ENCODE data around the gene DCTN3. TPM values are rescaled to one million over a fixed set of nuclear protein-coding genes. Genes with fewer than 3 reads are reported as not detected.
"Not testable (repeated sequence)": the region's sequence is repeated elsewhere in the genome, so short reads cannot be mapped to it uniquely, and the experiment has no call there.

DCTN3 gene
- total and polyA plus RNA-seq, 8 donors = 31.5 to 84.3 (median 38.7) TPM

GRCh38 chr9:34647084-34647403 is 26.7 kb upstream of the DCTN3 start:
- no peak for TF ChIP-seq CTCF (IDR thresholded peaks at IDR 0.05)
- peak overlapping the region; percentile 53 to 74 (median 64) for H3K4me3 ChIP-seq
- H3K9me3 ChIP-seq = no peaks in the 10 kb centered on the region
- H3K27ac ChIP-seq = peak overlapping the region; percentile 53 to 87 (median 82)
- peak; percentile 2 to 18 (median 8) for ATAC-seq
- peaks cover 0 to 3% (median 0%) of the 10 kb centered on the region in 3 donors for H3K36me3 ChIP-seq
- FAIRE-seq = no peak
- WGBS, 2 donors = 3% methylated on average over 8 of the region's 8 CpGs
- no peak for DNase-seq
- intact Hi-C loops (cut with DNase I) = no loop called here
- peaks cover 16 to 18% (median 17%) of the 10 kb centered on the region in 3 donors for H3K4me1 ChIP-seq
- no peaks in the 10 kb centered on the region for H3K27me3 ChIP-seq

GRCh38 chr9:34646211-34647083 is 26.2 kb upstream of the DCTN3 start, which contains the start of gene GALT:
GALT (plus strand) TSS chr9:34646675; CDS start chr9:34646705, 30 bp downstream.
- H3K4me3 ChIP-seq = peak within 1 kb of the TSS; percentile 53 to 74 (median 64)

GRCh38 chr9:34644766-34645314 is 24.5 kb upstream of the DCTN3 start:
- Histone ChIP-seq H3K27ac (no peak overlapping the region), H3K4me3 (no peak overlapping the region), H3K36me3 (peaks cover 0 to 2% (median 0%) of the 10 kb centered on the region in 3 donors), H3K4me1 (peaks cover 10 to 16% (median 15%) of the 10 kb centered on the region in 3 donors), H3K9me3 (no peaks in the 10 kb centered on the region), H3K27me3 (no peaks in the 10 kb centered on the region)
- ATAC-seq = no peak
- DNase-seq = no peak
- intact Hi-C loops (cut with DNase I) = no loop called here
- no peak for TF ChIP-seq CTCF (IDR thresholded peaks at IDR 0.05)
- no peak for FAIRE-seq

More at GRCh38 chr9:34646211-34647083, 26.2 kb upstream of the DCTN3 start, which contains the start of gene GALT:
- 5% methylated on average over 41 to 43 of the region's 43 CpGs for WGBS, 2 donors
- H3K9me3 ChIP-seq = no peaks in the 10 kb centered on the region
- peaks cover 13 to 16% (median 16%) of the 10 kb centered on the region in 3 donors for H3K4me1 ChIP-seq
- peaks cover 0 to 3% (median 0%) of the 10 kb centered on the region in 3 donors for H3K36me3 ChIP-seq
- intact Hi-C loops (cut with DNase I) = no loop called here
- TF ChIP-seq CTCF (IDR thresholded peaks at IDR 0.05) = peak in 2 of 4 donors; percentile 15 to 16
- peak; percentile 79 to 94 (median 90) for ATAC-seq
- DNase-seq = peak; percentile 81 to 99 (median 96)
- H3K27me3 ChIP-seq = no peaks in the 10 kb centered on the region
- peak within 1 kb of the TSS; percentile 53 to 87 (median 82) for H3K27ac ChIP-seq
- FAIRE-seq = no peak

GRCh38 chr9:34642679-34643078 is 22.4 kb upstream of the DCTN3 start:
- no peaks in the 10 kb centered on the region for H3K36me3 ChIP-seq
- ATAC-seq (no peak), DNase-seq (no peak), FAIRE-seq (no peak)
- intact Hi-C loops (cut with DNase I) = no loop called here
- 93 to 98% methylated on average over 1 of the region's 1 CpG for WGBS, 2 donors
- H3K27ac ChIP-seq = no peak overlapping the region
- no peak overlapping the region for H3K4me3 ChIP-seq
- H3K27me3 ChIP-seq = no peaks in the 10 kb centered on the region
- peaks cover 8 to 16% (median 13%) of the 10 kb centered on the region in 3 donors for H3K4me1 ChIP-seq
- H3K9me3 ChIP-seq = no peaks in the 10 kb centered on the region
- TF ChIP-seq CTCF (IDR thresholded peaks at IDR 0.05) = no peak

GRCh38 chr9:34639322-34639721 is 19.0 kb upstream of the DCTN3 start:
- intact Hi-C loops (cut with DNase I); H3K27ac ChIP-seq; FAIRE-seq; H3K27me3 ChIP-seq; H3K9me3 ChIP-seq; ATAC-seq; DNase-seq; H3K36me3 ChIP-seq; H3K4me3 ChIP-seq: not testable (repeated sequence)
- WGBS, 2 donors = 89 to 93% methylated on average over 8 of the region's 8 CpGs
- H3K4me1 ChIP-seq = peaks cover 0 to 12% (median 7%) of the 10 kb centered on the region in 3 donors

Measured in pancreas (tissue), 10 donors.